Measurements from ENCODE around the gene DNPEP.

The DNPEP gene

DNA sequence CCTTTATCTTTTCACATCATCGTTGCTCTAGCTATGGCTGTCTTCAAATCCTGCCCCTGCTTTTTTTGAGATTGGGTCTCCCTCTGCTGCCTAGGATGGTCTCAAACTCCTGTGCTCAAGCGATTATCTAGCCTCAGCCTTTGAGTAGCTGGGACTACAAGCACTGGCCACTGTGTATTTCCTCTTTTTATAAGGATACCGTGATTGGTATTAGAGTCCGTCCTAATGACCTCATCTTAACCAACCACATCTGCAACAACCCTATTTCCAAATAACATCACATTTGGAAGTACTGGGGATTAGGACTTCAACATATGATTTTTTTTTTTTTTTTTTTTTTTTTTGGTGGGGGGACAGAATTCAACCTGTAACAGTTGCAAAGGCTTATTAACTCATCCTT is 64.3 kb downstream of the DNPEP start:
- H3K27ac Mint-ChIP-seq: no peak overlapping the region
- peaks cover 3% of the 10 kb centered on the region for H3K27me3 Mint-ChIP-seq
- H3K36me3 Mint-ChIP-seq: no peaks in the 10 kb centered on the region
- no peaks in the 10 kb centered on the region for H3K9me3 Mint-ChIP-seq
- H3K4me1 Mint-ChIP-seq: peaks cover 24% of the 10 kb centered on the region
- H3K4me3 Mint-ChIP-seq: no peak overlapping the region

All from activated naive CD4-positive, alpha-beta T cell treated with anti-CD3 and anti-CD28 coated beads, Interleukin-2, amount 50 U/mL, for 24 hours (primary cell).